HG02588 (cell line): Measurements from ENCODE around the gene ARHGAP22.

ENCODE experiments used
- ATAC-seq: cut with Tn5 transposase; IDR thresholded peaks from one replicate; pipeline ENCODE4 v1.9.1; 2021; ENCODE audit warnings: mild to moderate bottlenecking, moderate library complexity; ENCODE audit not compliant: unreplicated experiment

Gene ARHGAP22

DNA sequence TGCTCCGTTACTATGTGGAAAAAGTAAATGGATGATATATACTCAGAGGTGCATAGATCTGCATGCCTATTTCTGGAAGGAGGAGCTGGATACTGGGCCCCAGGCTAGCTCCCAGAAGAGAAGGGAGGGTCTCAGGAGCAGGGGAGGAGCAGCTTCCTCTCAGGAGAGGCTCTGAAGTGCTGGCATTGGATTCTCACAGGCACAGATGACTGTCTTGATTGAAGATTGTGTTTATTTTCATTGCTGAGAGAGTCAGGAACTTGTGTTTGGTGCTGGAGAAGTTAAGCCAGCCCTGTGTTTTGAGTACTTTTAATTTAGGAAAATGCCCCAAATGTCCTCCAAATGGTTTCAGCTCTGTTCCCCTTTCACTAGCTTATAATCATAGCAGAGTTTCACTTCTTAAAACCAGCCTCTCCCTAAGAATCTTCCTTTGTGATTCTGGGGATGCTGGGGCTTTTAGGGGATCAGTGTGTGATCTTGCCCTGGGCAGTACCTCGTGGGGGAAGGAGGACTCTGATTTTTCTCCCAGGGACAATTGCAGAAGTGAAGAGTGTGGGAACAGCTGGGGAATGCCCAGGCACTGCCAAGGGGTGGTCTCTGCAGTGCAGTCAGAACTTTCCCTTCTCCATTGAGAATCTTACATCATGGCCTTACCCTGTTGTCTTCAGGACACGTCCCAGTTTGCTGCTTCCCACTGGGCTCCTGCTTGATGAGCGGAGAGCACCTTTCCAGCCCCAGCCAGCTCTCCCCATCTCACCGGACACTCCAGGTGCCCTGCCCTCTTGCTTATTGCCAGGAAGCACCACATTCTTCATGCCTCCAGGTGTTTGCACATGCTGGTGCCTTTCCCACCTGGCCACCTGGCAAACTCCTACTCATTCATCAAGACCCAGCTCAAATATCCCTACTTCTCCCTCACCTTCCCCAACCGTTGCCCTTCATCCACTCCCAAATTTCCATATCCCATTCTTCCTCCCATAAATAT, 102.8 kb downstream of the ARHGAP22 start:
- ATAC-seq, result no peak

DNA sequence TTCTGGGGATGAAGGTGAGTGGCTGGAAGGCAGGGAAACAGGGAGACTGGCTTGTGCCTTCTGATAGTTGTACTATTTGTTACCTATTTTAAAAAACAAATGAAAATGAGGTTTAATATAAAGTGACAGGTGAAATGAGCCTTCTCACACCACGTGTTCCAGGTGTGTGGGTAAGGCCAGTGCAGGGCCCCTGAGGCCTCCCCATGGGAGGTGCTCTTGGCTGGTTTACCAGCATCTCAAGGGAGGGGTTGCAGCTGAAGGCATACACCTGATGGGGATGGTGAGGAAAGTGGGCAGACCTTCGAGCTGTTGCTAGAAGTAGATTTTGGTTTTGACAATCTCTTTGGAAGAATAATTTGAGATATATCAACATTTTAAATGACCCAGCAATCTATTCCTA, 103.6 kb downstream of the ARHGAP22 start:
- ATAC-seq, result no peak

DNA sequence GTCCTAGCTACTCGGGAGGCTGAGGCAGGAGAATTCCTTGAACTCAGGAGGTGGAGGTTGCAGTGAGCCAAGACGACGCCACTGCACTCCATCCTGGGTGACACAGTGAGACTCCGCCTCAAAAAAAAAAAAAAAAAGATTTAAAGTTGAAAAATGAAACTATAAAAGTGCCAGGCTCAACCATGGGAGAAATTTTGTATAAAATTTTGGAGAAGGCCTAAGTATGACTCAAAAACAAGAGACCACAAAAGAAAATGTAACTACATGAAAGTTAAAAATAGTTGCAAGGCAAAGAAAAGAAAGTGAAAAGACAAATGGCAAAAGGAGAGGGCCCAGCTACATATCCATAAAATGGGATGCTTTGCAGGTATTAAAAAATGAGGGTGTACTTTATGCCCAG, 104.1 kb downstream of the ARHGAP22 start:
- no peak for ATAC-seq

DNA sequence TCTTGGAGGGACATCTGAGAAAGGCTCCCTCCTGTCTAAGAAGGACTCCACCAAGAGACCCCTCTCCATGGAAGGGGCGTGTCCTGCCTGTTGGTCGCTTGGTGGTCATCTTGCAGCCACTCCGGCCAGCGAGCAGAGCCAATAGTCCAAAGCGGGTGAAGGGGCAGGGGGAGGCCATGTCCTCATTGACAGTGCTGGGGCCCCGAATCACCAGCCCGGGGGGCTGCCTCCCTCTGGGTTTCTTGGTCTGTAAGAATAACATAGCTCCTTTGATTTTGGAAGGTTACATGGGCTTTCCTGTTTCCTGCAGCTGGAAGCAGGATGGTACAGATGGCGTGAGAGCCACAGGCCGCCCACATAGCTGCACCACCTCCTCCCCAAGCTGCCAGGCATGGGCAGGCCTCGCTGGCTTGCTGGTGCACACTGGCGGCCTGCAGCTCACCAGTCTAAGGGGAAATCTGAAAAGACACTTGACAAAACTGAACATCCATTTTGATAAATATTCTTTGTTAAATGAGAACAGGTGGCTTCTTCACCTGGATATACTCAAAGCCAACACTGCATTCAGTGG, 105.8 kb downstream of the ARHGAP22 start:
- ATAC-seq, result no peak

DNA sequence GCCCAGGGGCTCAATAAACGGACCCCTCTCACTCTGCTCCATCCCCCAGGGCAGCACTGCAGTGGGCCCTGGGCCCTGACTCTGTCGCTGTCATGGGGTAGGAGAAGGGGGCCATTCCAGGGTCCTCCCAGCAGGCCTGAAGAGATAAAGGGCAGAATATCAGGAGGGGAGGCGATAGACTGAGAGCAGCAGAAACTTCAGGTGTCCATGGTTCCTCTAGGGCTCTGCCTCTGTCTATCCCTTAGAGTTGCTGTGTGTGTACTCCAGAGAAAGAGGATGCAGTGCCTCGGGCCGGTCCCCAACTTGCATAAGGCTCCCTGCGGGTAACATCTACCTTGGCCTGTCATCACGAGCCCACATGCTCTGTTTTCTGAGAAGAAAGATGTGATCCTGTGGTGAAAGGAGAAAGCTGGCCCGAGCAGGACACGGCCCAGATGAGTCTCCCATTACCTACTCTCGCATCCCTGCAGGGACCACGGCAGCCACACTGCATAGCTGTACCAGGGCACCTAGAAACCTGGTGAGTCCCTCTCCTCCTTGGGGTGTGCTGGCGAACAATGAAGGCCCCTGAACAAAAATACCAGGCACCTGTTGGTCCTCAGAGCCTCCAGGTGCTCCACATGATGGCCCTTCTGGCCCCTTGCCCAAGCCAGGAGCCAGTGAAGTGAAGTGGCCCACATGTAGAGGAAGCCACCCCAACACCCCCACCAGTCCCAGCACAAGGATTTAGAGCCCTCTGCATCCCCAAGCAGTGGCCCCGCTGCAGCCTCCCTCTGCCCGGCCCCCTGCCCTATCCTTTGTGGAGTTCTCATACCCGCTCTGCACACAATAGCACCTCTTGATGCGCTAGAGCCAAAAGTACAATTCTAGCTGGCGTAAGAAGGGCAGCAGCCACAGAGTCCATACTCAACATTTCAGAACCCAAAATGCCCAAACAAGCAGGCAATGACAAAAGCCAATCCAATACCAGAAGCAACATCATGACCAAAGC, 106.8 kb downstream of the ARHGAP22 start:
- ATAC-seq, result no peak

DNA sequence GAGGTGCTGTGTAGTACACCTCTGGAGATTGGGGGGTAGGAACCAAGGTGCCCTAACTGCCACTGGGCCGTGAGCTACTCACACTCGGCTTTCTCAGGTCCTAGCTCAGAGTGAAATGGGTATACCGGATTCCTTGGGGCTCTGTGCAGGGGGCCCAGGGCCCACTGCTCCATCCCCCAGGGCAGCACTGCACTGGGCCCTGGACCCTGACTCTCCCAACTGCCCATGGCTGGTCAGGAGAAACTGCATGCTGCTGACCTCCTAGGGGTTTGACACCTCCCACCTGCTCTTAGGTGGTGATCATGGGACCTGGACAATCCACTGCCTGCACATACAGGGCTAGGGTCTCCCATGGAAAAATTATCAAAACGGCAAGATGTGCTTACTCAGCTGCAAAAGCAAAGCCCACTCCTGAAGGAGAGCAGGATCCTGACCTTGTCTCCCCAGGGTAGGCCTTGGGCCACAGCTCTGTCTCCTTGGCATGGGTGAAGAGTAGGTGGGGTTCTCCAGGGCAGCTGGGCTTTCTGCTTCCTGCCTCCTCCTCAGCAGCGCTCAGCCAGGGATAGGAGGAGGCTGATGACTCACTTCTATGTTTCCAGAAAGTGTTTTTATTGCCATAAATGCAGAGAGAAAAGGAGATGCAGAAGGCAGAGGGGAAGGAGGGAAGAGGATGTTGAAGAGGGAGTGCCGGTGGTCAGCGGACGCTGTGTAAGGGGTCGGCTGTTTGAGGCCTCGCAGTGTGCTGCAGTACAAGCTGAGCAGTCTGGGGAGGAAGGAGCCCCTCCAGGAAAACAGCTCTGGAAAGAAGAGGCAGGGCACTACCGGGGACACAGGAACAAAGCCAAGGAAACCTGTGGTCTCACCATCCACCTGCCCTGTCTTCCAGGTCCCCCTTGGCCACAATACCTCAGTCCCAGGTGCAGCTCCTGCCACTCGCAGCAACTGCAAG, 107.8 kb downstream of the ARHGAP22 start:
- no peak for ATAC-seq

DNA sequence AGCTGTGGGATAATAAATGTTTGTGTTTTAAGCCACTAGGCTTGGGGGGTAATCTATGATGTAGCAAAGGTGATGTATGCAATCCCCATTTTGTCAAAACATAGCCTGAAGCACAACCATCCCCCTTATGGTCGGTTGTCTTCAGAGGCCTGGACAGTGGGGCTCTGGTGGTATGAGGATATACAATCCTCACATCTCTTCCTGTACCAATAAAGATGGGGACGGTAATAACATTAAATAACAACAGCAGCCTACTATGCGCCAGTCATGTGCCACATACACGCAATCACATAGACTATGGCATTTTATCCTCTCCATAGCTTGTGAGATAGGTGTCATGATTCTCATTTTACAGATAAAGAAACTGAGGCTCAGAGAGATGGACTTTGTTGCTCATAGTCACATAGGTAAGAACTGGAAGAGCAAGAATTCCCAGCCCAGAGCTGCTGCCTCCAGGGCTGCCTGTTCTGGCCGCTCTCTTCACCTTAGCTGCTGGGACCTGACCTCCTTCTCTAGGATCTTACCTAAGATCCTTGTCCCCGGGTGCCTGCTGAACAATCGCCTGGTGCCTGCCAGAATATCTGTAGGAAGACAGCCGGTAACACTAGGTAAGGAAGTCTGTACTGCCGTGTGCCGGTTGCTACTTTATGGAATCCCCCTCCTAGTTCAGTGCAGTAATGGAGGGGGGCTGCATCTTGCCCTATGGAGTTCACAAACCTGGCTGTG, 108.6 kb downstream of the ARHGAP22 start:
- no peak for ATAC-seq

DNA sequence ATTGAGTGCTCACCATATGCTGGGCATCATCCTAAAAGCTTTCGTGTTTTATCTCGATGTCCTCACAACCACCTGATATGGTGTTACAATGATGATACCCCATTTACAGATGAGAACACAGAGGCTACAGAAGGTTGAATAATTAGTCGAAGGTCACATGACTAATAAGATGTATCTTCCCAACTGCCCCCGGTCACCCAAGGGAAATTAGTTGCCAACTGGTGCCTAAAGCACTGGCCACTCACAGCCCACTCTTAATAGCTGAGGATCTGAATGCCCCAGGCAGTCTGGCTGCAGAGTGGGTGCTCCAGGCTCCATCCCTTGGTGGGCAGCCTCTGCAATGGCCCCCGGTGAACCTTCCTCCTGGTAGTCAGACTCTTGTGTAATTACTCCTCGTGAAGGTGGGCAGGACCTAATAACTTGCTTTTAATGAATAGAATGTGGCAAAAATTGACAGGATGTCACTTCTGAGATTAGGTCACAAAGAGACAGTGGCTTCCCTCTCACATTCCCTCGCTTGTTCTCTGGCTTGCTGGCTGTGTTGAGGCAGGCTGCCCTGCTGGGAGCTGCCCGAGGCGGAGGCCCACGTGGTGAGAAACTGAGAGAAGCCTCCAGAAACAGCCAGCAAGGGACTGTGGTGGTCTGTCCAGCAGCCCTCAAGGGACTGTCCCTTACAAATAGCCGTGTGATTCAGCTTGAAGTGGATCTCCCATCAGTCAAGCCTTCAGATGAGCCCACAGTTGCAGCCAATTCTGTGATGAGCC, 109.4 kb downstream of the ARHGAP22 start:
- no peak for ATAC-seq

DNA sequence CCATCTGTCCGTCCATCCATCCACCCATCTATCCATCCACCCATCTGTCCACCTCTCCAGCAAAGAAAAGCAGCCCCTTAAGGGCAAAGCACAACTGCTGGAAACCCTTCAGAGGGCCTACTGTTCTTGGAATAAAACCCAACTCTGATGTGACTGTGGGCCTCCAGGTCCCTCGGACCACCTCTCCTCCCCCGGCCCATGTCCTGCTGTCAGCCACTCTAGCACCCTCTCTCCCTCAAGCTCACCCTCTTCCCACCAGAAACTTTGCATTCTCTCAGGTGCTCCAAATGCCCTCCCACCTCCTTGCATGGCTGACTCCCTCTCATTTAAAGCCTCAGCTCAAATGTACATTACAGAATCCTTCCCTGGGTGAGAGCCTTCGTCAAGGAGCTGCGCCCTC, 110.3 kb downstream of the ARHGAP22 start:
- ATAC-seq, result no peak

DNA sequence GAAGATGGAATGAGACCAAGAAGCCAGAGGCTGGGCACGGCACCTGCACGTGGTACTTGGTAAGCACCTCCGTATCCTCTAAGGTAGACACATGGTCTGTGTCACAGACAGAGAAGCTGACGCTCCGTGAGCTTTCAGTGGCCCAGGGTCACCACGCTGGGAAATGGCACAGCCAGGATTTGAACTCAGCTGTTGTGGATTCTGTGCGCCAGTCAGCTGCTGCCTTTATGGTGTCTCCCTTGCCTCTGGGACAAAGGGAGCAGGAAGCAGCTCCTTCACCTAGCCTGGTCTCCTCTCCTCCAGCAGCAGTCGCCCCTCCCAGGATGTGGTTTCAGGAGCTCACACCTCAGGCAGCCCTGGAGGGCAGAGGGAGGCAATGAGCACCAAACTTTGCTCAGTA, 110.8 kb downstream of the ARHGAP22 start:
- ATAC-seq, result no peak

DNA sequence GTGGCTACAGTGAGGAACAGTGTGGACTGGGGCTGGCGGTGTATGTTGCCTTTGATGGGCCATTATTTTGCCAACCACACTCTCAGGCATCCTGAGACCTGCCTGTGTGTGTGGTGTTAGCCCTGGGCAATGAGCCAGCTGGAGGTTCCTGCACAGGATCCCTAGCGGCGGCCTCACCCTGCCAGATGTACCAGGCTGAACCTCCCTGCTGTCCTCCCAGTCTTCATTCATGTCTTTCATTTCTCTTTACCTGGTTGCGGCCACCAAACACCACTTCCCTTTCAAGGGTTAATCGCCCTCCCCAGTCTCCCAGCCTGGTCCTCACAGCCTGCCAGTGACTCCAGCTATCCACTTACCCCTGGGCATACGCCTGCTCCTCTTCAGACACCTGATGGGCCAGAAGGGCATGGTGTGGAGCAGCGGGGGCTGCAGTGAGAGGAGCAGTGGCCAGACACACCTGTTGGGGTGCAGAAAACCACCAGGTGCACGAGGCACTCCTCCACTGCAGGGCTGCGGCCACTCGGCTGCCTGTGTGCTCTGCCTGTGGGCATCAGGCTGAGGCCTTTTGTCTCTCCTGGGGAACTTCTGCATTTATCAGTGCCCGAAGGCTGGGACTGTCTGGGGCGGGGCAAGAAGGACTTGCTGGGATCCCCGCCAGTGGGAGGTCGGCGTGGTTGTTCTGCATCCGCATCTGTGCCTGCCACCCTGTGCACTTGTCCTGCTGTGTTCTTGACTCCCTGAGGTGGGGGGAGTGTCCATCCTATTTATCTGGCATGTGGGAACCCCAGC, 111.6 kb downstream of the ARHGAP22 start:
- no peak for ATAC-seq

DNA sequence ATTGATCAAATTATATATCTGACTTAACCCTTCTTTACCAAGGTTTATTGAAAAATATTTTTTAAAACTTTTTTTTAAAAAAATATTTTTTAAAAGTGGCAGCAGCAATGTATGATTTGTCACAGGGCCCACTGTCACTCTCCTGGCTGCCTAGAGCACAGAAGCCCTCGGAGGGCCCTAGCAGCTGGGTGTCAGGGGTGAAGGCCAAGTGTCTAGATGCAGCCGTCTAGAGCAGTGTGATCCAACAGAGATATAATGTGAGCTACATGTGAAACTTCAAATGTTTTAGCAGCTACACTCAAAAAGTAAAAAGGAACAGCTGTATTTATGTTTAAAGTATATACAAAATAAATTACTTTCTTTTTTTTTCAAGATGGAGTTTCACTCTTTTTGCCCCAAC, 112.7 kb downstream of the ARHGAP22 start:
- no peak for ATAC-seq

DNA sequence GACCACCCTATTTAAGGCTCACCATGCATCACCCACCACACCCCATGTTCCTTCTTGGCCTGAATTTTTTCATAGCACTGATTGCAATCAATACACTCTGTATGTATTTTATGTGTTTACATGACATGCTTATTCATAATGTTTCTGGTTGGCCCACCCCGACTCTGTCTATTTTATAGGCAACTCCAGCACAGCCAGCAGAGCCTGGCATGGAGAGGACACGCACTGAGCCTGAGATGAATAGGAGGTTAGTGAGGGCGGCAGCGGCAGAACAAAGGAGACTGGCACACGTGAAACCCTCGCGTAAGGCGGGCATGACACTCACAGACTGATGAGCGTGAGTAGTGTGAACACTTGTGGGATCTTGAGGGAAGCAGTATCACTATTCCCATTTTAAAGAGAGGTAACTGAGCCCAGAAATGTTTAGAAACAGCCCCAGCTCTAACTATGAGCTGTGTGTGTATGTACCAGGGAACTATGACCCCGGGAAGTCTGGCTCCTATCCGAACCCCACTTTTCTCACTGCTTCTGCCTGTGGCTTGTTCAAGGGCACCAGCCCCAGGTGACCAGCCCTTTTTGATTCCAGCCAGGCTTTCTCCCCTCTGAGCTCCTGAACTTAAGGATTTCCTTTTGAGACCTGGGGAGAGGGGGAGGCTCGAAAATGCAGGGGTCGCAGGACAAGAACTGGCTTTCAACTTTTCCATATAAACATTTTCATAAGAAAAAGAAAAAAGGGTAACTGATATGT, 113.3 kb downstream of the ARHGAP22 start:
- no peak for ATAC-seq

DNA sequence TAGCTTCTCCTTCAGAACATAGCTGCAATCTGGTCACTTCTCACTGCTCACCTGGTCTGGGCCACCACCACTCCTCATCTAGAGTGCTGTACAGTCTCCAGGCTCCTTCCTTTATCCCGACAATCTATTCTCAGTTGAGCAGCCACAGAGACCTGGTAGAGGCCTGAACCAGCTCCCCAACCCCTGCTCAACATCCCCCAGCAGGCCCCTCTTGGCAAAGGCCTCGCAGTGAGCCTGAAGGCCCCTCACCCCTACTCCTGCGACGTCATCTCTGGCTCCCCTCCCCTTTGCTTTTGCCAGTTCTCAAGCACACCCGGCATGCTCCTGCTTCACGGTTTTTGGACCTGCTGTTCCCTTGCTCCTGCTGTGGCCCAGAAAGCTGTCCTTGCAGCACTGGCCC, 113.9 kb downstream of the ARHGAP22 start:
- ATAC-seq, result no peak

DNA sequence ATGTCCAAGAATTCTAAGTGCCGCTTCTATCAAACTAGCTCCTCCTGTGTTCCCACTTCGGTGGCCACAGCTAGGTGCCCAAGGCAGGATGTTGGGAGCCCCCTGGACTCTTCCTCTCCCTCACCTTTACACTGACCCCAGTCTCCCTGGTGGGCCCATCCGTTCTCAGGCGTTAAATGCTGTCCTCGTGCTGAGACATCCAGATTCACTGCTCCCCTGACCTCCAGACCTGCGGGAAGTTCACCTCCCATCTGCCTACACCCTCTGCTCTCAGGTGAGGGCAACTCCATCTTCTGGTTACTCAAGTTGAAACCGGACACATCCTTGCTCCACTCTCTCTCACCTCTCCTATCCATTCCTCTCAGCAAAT, 114.3 kb downstream of the ARHGAP22 start:
- ATAC-seq, result no peak

DNA sequence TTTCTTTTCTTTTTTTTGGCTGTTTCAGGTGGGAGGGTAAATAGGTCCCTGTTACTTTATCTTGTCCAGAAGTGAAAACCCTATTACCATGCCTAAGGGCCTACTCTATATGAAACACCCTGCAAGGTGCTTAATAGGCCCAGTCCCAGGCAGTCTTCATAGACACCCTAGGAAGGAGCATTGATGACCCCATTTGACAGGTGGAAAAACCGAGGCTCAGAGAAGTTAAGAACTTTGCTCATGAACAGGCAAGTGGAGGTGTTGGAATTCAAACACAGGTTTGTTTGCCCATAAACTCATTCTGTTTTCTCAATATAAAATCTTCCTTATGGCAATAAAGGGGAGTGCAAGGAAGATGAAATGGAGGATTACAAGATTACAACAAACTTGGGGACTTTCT, 115.8 kb downstream of the ARHGAP22 start:
- no peak for ATAC-seq

DNA sequence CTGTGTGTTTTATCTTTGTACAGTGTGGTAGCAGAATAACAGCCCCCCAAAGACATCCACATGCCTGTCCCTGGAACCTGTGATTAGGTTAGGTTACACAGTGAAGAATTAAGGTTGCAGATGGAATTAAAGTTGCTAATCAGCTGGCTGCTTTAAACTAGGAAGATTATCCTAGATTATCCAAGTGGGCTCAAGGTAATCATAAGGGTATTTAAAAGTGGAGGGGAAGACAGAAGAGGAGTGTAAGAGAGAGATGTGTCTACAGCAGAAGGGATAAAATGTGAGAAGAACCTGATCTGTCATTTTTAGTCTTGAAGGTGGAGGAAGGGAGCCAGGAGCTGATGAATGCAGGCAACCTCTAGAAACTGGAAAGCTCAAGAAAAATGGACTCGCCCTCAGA, 117.6 kb downstream of the ARHGAP22 start:
- ATAC-seq, result no peak
